Measurements from ENCODE around the gene FSHR. TPM values are rescaled to one million over a fixed set of nuclear protein-coding genes. Genes with fewer than 3 reads are reported as not detected.

FSHR gene
- total and polyA plus RNA-seq, 2 experiments from 2014 or later = not detected

DNA sequence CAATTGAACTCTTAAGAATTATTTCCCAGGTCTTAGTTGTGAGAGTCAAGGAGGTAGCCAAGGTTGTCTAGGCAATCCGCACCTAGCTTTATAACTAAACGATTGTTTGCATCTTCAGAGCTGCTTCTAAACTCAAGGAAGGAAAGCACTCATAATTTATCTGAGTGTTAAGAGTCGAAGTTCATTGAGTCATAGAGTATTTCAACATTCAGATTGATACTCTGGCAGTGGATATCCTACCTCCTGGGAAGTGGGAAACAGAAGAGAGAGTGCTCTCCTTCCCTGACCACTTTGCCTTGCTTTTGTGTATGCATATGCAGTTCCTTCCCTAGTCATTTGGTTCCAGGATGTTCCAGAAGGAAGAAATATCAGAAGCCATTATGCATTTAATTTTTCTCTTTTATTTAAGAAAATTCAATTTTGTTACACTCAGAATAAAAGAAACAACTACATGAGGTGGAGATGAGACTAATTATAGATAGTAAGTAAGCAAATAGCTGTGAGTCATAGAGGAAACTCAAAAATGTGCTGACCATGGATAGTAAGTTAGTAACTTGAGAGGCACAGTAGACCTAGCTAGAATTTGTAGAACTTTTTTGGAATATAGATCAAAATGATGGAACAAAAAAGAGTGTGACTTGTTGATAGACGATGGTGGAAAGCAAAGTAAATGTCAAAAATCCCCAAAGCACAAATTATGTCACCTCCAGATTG lies 35.4 kb upstream of the FSHR start (continued):
- TF ChIP-seq, protein P1, sequence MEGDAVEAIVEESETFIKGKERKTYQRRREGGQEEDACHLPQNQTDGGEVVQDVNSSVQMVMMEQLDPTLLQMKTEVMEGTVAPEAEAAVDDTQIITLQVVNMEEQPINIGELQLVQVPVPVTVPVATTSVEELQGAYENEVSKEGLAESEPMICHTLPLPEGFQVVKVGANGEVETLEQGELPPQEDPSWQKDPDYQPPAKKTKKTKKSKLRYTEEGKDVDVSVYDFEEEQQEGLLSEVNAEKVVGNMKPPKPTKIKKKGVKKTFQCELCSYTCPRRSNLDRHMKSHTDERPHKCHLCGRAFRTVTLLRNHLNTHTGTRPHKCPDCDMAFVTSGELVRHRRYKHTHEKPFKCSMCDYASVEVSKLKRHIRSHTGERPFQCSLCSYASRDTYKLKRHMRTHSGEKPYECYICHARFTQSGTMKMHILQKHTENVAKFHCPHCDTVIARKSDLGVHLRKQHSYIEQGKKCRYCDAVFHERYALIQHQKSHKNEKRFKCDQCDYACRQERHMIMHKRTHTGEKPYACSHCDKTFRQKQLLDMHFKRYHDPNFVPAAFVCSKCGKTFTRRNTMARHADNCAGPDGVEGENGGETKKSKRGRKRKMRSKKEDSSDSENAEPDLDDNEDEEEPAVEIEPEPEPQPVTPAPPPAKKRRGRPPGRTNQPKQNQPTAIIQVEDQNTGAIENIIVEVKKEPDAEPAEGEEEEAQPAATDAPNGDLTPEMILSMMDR (conservative IDR thresholded peaks at IDR 0.05; ENCODE audit: low read depth in 2 of 2) = no peak
- TF ChIP-seq EZH2phosphoT487 (IDR thresholded peaks at IDR 0.05; ENCODE audit: unreplicated experiment) (no peak), POLR2AphosphoS5 (IDR thresholded peaks at IDR 0.05; ENCODE audit: low read depth) (no peak)

DNA sequence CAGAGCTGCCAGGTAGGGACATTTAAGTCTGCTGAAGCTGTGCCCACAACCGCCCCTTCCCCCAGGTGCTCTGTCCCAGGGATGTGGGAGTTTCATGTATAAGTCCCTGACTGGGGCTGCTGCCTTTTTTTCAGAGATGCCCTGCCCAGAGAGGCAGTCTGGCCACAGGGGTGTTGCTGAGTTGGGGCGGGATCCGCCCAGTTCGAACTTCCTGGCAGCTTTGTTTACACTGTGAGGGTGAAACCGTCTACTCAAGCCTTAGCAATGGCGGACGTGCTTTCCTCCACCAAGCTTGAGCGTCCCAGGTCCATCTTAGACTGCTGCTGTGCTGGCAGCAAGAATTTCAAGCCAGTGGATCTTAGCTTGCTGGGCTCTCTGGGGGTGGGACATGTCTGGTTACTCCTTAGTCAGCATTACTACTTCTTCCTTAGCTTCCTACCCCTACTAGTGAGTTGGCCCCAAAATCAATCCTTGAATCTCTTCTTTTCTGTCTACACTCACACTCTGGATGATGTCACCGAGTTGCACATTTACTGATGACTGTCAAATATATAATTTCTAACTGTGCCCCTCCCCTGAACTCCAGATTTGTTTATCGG lies 31.8 kb upstream of the FSHR start:
- Mint-ChIP-seq H3K27me3 (ENCODE audit: insufficient read depth, low read depth, poor library complexity) (peaks cover 4% of the 10 kb centered on the region), H3K4me1 (peaks cover 6% of the 10 kb centered on the region; the same call in 1 of the 3 replicates), H3K4me3 (no peak overlapping the region), H3K27ac (no peak overlapping the region), H3K36me3 (ENCODE audit: low read depth) (peaks cover 2% of the 10 kb centered on the region; the same call in 1 of the 3 replicates), H3K9me3 (peaks cover 6% of the 10 kb centered on the region; the same call in 2 of the 3 replicates)
- H3K27me3 ChIP-seq (ENCODE audit: insufficient read depth) = no peaks in the 10 kb centered on the region
- no peaks in the 10 kb centered on the region for H3K79me2 ChIP-seq (replicated peaks; ENCODE audit: insufficient read depth)
- no peaks in the 10 kb centered on the region for H3F3A ChIP-seq (replicated peaks; ENCODE audit: low read depth)
- H2AFZ ChIP-seq = no peak overlapping the region
- no peaks in the 10 kb centered on the region for H3K36me3 ChIP-seq (ENCODE audit: insufficient read depth)
- no peak overlapping the region for H3K4me2 ChIP-seq
- no peaks in the 10 kb centered on the region for H3K4me1 ChIP-seq (ENCODE audit: insufficient read depth)
- no peak overlapping the region for H3K27ac ChIP-seq (ENCODE audit: low read depth)
- DNase-seq (ENCODE audit: low spot score) (no peak), ATAC-seq (no peak)
- H3K9me2 ChIP-seq (ENCODE audit: insufficient read depth) = peaks cover 17% of the 10 kb centered on the region
- no peak overlapping the region for H3K4me3 ChIP-seq
- no peaks in the 10 kb centered on the region for H4K20me1 ChIP-seq (replicated peaks; ENCODE audit: insufficient read depth)
- TF ChIP-seq, protein P2, sequence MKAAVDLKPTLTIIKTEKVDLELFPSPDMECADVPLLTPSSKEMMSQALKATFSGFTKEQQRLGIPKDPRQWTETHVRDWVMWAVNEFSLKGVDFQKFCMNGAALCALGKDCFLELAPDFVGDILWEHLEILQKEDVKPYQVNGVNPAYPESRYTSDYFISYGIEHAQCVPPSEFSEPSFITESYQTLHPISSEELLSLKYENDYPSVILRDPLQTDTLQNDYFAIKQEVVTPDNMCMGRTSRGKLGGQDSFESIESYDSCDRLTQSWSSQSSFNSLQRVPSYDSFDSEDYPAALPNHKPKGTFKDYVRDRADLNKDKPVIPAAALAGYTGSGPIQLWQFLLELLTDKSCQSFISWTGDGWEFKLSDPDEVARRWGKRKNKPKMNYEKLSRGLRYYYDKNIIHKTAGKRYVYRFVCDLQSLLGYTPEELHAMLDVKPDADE (IDR thresholded peaks at IDR 0.05) = no peak
- no peak for TF ChIP-seq CREB1 (CRISPR knock-in tag; IDR thresholded peaks at IDR 0.05; ENCODE audit: low read depth)
- TF ChIP-seq, protein P3, sequence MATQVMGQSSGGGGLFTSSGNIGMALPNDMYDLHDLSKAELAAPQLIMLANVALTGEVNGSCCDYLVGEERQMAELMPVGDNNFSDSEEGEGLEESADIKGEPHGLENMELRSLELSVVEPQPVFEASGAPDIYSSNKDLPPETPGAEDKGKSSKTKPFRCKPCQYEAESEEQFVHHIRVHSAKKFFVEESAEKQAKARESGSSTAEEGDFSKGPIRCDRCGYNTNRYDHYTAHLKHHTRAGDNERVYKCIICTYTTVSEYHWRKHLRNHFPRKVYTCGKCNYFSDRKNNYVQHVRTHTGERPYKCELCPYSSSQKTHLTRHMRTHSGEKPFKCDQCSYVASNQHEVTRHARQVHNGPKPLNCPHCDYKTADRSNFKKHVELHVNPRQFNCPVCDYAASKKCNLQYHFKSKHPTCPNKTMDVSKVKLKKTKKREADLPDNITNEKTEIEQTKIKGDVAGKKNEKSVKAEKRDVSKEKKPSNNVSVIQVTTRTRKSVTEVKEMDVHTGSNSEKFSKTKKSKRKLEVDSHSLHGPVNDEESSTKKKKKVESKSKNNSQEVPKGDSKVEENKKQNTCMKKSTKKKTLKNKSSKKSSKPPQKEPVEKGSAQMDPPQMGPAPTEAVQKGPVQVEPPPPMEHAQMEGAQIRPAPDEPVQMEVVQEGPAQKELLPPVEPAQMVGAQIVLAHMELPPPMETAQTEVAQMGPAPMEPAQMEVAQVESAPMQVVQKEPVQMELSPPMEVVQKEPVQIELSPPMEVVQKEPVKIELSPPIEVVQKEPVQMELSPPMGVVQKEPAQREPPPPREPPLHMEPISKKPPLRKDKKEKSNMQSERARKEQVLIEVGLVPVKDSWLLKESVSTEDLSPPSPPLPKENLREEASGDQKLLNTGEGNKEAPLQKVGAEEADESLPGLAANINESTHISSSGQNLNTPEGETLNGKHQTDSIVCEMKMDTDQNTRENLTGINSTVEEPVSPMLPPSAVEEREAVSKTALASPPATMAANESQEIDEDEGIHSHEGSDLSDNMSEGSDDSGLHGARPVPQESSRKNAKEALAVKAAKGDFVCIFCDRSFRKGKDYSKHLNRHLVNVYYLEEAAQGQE (IDR thresholded peaks at IDR 0.05; ENCODE audit: unreplicated experiment) = no peak
- TF ChIP-seq, protein P4, sequence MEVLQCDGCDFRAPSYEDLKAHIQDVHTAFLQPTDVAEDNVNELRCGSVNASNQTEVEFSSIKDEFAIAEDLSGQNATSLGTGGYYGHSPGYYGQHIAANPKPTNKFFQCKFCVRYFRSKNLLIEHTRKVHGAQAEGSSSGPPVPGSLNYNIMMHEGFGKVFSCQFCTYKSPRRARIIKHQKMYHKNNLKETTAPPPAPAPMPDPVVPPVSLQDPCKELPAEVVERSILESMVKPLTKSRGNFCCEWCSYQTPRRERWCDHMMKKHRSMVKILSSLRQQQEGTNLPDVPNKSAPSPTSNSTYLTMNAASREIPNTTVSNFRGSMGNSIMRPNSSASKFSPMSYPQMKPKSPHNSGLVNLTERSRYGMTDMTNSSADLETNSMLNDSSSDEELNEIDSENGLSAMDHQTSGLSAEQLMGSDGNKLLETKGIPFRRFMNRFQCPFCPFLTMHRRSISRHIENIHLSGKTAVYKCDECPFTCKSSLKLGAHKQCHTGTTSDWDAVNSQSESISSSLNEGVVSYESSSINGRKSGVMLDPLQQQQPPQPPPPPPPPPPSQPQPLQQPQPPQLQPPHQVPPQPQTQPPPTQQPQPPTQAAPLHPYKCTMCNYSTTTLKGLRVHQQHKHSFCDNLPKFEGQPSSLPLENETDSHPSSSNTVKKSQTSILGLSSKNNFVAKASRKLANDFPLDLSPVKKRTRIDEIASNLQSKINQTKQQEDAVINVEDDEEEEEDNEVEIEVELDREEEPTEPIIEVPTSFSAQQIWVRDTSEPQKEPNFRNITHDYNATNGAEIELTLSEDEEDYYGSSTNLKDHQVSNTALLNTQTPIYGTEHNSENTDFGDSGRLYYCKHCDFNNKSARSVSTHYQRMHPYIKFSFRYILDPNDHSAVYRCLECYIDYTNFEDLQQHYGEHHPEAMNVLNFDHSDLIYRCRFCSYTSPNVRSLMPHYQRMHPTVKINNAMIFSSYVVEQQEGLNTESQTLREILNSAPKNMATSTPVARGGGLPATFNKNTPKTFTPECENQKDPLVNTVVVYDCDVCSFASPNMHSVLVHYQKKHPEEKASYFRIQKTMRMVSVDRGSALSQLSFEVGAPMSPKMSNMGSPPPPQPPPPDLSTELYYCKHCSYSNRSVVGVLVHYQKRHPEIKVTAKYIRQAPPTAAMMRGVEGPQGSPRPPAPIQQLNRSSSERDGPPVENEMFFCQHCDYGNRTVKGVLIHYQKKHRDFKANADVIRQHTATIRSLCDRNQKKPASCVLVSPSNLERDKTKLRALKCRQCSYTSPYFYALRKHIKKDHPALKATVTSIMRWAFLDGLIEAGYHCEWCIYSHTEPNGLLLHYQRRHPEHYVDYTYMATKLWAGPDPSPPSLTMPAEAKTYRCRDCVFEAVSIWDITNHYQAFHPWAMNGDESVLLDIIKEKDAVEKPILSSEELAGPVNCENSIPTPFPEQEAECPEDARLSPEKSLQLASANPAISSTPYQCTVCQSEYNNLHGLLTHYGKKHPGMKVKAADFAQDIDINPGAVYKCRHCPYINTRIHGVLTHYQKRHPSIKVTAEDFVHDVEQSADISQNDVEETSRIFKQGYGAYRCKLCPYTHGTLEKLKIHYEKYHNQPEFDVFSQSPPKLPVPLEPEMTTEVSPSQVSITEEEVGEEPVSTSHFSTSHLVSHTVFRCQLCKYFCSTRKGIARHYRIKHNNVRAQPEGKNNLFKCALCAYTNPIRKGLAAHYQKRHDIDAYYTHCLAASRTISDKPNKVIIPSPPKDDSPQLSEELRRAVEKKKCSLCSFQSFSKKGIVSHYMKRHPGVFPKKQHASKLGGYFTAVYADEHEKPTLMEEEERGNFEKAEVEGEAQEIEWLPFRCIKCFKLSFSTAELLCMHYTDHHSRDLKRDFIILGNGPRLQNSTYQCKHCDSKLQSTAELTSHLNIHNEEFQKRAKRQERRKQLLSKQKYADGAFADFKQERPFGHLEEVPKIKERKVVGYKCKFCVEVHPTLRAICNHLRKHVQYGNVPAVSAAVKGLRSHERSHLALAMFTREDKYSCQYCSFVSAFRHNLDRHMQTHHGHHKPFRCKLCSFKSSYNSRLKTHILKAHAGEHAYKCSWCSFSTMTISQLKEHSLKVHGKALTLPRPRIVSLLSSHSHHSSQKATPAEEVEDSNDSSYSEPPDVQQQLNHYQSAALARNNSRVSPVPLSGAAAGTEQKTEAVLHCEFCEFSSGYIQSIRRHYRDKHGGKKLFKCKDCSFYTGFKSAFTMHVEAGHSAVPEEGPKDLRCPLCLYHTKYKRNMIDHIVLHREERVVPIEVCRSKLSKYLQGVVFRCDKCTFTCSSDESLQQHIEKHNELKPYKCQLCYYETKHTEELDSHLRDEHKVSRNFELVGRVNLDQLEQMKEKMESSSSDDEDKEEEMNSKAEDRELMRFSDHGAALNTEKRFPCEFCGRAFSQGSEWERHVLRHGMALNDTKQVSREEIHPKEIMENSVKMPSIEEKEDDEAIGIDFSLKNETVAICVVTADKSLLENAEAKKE (CRISPR knock-in tag; IDR thresholded peaks at IDR 0.05) = no peak
- TF ChIP-seq POLR2AphosphoS5 (IDR thresholded peaks at IDR 0.05; ENCODE audit: low read depth) = no peak
- no peak for TF ChIP-seq NANOG (IDR thresholded peaks at IDR 0.05; ENCODE audit: borderline replicate concordance)
- TF ChIP-seq STAT1 (IDR thresholded peaks at IDR 0.05; ENCODE audit: unreplicated experiment) = no peak
- TF ChIP-seq JUNB (IDR thresholded peaks at IDR 0.05; ENCODE audit: unreplicated experiment) = no peak
- TF ChIP-seq EZH2 (IDR thresholded peaks at IDR 0.05; ENCODE audit: low read depth, unreplicated experiment) = no peak
